Anterior cingulate cortex (tissue), 58 donors: ENCODE results near the gene CNOT6.
A peak's percentile ranks its signal among the peaks of the same experiment; 100 is the strongest.

Experiments
- DNase-seq, 58 donors: peaks; one replicate each; lab custom pipeline; 2025; lab: John Stamatoyannopoulos, UW

CNOT6 gene

GRCh38 chr5:180613188-180613813, 119.1 kb downstream of the CNOT6 start:
- no peak for DNase-seq

GRCh38 chr5:180613814-180614188, 119.6 kb downstream of the CNOT6 start:
- DNase-seq = no peak

GRCh38 chr5:180618487-180618828, 124.3 kb downstream of the CNOT6 start:
- DNase-seq = no peak

- DNase-seq = peak in 4 of 58 donors; percentile 12 to 40 (median 28)
These were observed 124.8 kb downstream of the CNOT6 start for GRCh38 chr5:180618829-180619562.

GRCh38 chr5:180619563-180619915, 125.4 kb downstream of the CNOT6 start:
- no peak for DNase-seq

GRCh38 chr5:180620014-180620413, 125.8 kb downstream of the CNOT6 start:
- no peak for DNase-seq

GRCh38 chr5:180621311-180621710, 127.1 kb downstream of the CNOT6 start:
- no peak for DNase-seq

- no peak for DNase-seq
These were observed 128.7 kb downstream of the CNOT6 start for GRCh38 chr5:180622910-180623309.

GRCh38 chr5:180623411-180623834, 129.2 kb downstream of the CNOT6 start:
- no peak for DNase-seq

GRCh38 chr5:180623844-180624243, 129.7 kb downstream of the CNOT6 start:
- no peak for DNase-seq

GRCh38 chr5:180624587-180624986, 130.4 kb downstream of the CNOT6 start:
- DNase-seq = no peak

- DNase-seq = no peak
These were observed 131.1 kb downstream of the CNOT6 start for GRCh38 chr5:180625125-180625790.

GRCh38 chr5:180625791-180626660, 131.8 kb downstream of the CNOT6 start:
- DNase-seq = no peak

- no peak for DNase-seq
These were observed 132.6 kb downstream of the CNOT6 start for GRCh38 chr5:180626661-180627385.

- DNase-seq = no peak
These were observed 133.4 kb downstream of the CNOT6 start for GRCh38 chr5:180627386-180628120.
